Measurements from ENCODE around the gene ASB6. TPM values are rescaled to one million over a fixed set of nuclear protein-coding genes. Genes with fewer than 3 reads are reported as not detected.

ASB6 gene
- total RNA-seq, 4 donors from 2014 or later = 21.7 to 29.2 (median 24.0) TPM

DNA sequence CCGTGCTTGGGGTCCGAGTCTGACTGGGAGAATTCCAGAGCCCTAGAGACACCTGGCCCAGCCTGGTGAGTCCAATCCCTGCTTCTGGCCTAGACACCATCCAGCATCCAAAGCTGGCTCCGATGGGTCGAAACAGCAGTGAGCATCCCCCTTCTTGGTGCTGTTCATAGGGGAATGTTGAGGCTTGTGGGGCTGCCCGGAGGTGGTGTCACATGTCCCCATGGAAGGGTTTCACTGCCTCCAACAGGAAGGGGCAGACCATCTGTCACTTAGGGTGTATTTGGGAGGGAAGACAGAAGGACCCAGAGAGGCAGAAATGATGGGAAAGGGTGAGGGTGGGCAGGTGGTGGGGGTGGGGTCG lies 34.9 kb downstream of the ASB6 start:
- Histone ChIP-seq H3K27me3 (no peaks in the 10 kb centered on the region), H3K9me3 (no peaks in the 10 kb centered on the region), H3K27ac (peak overlapping the region; percentile 60 to 86 (median 70)), H3K4me3 (replicated peaks in 1 of 3) (no peak overlapping the region), H3K4me1 (peaks cover 14 to 42% of the 10 kb centered on the region in 2 donors), H3K36me3 (no peaks in the 10 kb centered on the region)
- whole genome bisulfite sequencing, 2 donors = 69 to 77% methylated on average over 6 of the region's 6 CpGs
- TF ChIP-seq, protein P1, sequence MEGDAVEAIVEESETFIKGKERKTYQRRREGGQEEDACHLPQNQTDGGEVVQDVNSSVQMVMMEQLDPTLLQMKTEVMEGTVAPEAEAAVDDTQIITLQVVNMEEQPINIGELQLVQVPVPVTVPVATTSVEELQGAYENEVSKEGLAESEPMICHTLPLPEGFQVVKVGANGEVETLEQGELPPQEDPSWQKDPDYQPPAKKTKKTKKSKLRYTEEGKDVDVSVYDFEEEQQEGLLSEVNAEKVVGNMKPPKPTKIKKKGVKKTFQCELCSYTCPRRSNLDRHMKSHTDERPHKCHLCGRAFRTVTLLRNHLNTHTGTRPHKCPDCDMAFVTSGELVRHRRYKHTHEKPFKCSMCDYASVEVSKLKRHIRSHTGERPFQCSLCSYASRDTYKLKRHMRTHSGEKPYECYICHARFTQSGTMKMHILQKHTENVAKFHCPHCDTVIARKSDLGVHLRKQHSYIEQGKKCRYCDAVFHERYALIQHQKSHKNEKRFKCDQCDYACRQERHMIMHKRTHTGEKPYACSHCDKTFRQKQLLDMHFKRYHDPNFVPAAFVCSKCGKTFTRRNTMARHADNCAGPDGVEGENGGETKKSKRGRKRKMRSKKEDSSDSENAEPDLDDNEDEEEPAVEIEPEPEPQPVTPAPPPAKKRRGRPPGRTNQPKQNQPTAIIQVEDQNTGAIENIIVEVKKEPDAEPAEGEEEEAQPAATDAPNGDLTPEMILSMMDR (IDR thresholded peaks at IDR 0.05) = no peak
- no peak for TF ChIP-seq POLR2A (IDR thresholded peaks at IDR 0.05)
- intact Hi-C loops (cut with DNase I) = no loop called here
- no peak for DNase-seq

DNA sequence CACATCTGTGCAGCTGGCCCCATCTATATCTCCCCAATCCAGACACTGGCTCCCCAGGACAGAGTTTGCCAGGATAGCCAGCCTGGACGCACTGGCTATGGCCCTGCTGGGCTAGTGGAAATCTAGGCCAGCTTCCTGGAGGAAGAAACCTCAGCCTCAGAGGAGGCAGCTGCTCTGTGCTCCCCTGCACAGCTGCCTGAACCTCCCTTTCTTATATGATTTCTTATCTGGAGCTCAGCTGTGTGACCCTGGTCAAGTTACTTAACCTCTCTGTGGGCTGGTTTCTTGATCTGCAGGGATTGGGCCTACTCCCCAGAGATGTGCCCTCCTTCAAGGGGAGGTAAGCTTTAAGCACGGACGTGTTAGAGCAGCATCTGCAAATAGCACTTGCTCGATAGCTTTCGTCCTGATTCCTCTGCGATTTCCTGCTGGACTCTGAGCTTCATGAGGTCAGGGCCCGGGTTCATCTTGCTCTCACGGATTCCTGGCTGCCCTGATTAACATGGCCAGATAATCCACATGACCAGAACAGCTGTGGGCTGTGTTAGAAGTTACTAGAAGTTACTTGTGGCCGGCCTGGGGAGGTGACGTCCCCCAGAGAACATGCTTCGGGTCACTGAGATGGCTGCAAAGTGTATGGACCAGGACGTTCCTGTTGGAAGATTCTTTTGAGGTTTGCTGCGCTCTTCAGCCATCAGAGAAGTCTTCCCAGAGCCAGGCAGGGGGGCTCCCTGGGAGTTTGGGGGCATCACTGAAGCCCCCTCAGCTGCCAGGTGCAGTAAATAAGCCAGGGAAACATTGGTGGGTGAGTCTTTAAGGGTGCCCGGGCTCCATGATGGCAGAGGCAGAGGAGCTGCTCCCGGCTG lies 35.6 kb downstream of the ASB6 start:
- no peak for DNase-seq
- WGBS, 2 donors = 76 to 84% methylated on average over 9 to 15 of the region's 15 CpGs
- Histone ChIP-seq H3K4me1 (peaks cover 14 to 41% of the 10 kb centered on the region in 2 donors), H3K4me3 (replicated peaks in 1 of 3) (no peak overlapping the region), H3K27ac (peak overlapping the region in 2 of 3 donors; percentile 70 to 86), H3K36me3 (no peaks in the 10 kb centered on the region), H3K27me3 (no peaks in the 10 kb centered on the region), H3K9me3 (no peaks in the 10 kb centered on the region)
- no peak for TF ChIP-seq POLR2A (IDR thresholded peaks at IDR 0.05)
- TF ChIP-seq, protein P1 (IDR thresholded peaks at IDR 0.05) = no peak
- intact Hi-C loops (cut with DNase I) = no loop called here

DNA sequence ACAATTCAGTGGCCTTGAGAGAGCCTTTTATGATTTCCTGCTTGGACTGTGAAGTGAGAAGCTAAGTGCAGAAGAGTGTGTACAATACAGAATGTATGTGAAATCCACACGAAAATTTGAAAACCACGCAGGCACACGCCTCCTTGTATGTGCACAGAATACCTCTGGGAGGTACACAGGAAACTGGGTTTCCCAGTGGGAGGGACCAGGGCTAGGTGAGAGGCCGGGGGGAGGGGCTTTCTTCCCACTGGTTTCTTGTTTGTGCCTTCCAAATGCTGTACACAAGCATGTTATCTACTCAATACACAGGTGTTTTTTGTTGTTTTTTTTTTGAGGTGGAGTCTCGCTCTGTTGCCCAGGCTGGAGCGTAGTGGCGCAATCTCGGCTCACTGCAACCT lies 37.2 kb downstream of the ASB6 start:
- H3K4me1 ChIP-seq = peaks cover 2 to 27% of the 10 kb centered on the region in 2 donors
- H3K9me3 ChIP-seq = no peaks in the 10 kb centered on the region
- no peaks in the 10 kb centered on the region for H3K27me3 ChIP-seq
- intact Hi-C loops (cut with DNase I) = loop anchor here (2.0 kb wide), 1 partner anchor 112 kb away; no protein-coding TSS in a partner anchor
- 68 to 70% methylated on average over 8 of the region's 8 CpGs for WGBS, 2 donors
- no peak overlapping the region for H3K4me3 ChIP-seq (replicated peaks in 1 of 3)
- no peak overlapping the region for H3K27ac ChIP-seq
- TF ChIP-seq, protein P1 (IDR thresholded peaks at IDR 0.05) = no peak
- TF ChIP-seq POLR2A (IDR thresholded peaks at IDR 0.05) = no peak
- DNase-seq = no peak
- no peaks in the 10 kb centered on the region for H3K36me3 ChIP-seq

DNA sequence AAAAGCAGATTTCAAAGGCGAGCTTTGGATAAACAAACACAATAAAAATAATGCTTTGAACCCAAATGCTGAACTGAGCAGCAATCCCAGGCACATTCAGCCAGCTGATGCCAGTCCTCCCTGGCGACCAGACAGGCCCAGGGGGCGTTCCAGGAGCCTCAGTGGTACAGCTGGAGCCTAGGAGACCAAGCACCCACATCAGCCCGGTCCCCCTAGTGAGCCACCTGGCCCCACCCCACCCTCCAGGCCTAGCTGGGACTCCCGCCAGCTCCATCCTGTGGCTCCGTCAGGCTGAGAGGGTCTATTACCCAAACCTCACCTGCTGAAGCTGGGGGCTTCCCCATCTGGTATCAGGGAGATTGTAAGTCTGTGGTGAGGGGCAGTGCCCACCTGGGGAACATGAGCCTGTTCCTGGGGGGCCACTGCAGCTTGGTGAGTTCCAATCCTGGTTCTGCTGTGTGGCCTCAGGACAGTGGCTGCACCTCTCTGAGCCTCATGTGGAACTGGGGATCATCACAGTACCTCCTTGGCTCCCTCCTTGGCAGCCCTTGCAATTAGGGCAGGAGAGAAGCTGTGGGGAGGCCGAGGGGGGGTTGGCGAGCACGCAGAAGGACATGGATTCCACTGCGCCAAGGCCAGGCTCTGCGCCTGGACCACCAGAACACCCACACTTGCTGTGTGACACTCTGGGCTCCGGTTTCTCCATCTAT lies 37.7 kb downstream of the ASB6 start:
- WGBS, 2 donors = 83 to 88% methylated on average over 9 to 10 of the region's 12 CpGs
- no peak for DNase-seq
- no peak overlapping the region for H3K4me3 ChIP-seq (replicated peaks in 1 of 3)
- no peaks in the 10 kb centered on the region for H3K27me3 ChIP-seq
- no peak for TF ChIP-seq POLR2A (IDR thresholded peaks at IDR 0.05)
- intact Hi-C loops (cut with DNase I) = loop anchor here (2.0 kb wide), 1 partner anchor 111 kb away; no protein-coding TSS in a partner anchor
- H3K36me3 ChIP-seq = no peaks in the 10 kb centered on the region
- H3K27ac ChIP-seq = no peak overlapping the region
- peaks cover 0 to 22% of the 10 kb centered on the region in 2 donors for H3K4me1 ChIP-seq
- H3K9me3 ChIP-seq = no peaks in the 10 kb centered on the region

DNA sequence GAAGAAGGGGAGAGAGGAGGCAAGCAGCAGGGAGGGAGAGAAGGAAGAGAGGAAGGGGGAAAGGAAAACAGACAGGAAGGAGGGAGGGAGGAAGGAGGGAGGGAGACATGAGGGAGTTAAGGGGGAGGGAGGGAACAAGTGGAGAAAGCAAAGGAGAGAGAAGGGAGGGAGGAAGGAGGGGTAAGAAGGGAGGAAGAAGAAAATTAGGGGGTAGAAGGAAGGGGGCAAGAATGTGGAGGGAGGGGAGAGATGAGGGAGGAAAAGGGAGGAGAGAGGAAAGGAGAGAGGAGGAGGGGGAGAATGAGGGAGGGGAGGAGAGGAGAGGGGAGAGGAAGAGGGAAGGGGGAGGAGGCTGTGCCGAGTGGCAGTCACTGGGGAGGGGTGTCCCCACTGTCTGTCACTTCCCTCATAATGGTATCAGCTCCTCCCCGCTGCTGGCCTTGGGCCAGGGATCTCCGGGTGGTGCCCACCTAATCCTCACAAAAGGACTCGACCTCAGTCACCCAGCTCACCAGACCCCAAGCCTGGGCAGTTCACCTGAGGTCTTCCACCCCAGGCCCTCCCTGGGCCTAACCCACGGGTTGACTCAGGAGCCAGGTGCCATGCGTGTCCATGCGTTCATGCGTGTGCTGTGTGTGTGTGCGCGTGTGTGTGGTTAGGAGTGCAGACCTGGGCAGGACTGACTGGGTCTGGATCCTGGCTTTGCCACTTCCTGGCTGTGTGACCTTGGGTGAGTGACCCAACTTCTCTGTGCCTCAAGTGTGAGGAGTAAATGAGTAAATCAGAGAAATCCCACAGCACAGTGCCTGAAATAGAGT lies 39.1 kb downstream of the ASB6 start:
- DNase-seq = no peak
- H3K27ac ChIP-seq = no peak overlapping the region
- intact Hi-C loops (cut with DNase I) = no loop called here
- H3K36me3 ChIP-seq = no peaks in the 10 kb centered on the region
- H3K27me3 ChIP-seq = no peaks in the 10 kb centered on the region
- TF ChIP-seq, protein P1 (IDR thresholded peaks at IDR 0.05) = no peak
- TF ChIP-seq POLR2A (IDR thresholded peaks at IDR 0.05) = no peak
- no peaks in the 10 kb centered on the region for H3K9me3 ChIP-seq
- WGBS, 2 donors = 47 to 71% methylated on average over 6 to 10 of the region's 10 CpGs
- no peak overlapping the region for H3K4me3 ChIP-seq (replicated peaks in 1 of 3)
- H3K4me1 ChIP-seq = peaks cover 0 to 16% of the 10 kb centered on the region in 2 donors

Measured in thyroid gland (tissue), 4 donors.